Measurements from ENCODE around the gene FARSB. TPM values are rescaled to one million over a fixed set of nuclear protein-coding genes. Genes with fewer than 3 reads are reported as not detected.

The FARSB gene
- total RNA-seq, 1 experiment from 2014 or later: 50.7 TPM

- TF ChIP-seq ELF1 (IDR thresholded peaks at IDR 0.05; ENCODE audit: borderline replicate concordance, low read depth) (no peak), ZNF274 (IDR thresholded peaks at IDR 0.05; ENCODE audit: low read depth, low read length) (no peak), EZH2phosphoT487 (IDR thresholded peaks at IDR 0.05; ENCODE audit: borderline replicate concordance) (no peak), REST (IDR thresholded peaks at IDR 0.05; ENCODE audit: low read depth) (no peak), JUND (IDR thresholded peaks at IDR 0.05) (no peak), CEBPB (IDR thresholded peaks at IDR 0.05; ENCODE audit: low read depth) (no peak), TCF7L2 (IDR thresholded peaks at IDR 0.05; ENCODE audit: borderline replicate concordance, extremely low read depth, insufficient read depth, insufficient read length) (no peak), CBX3 (IDR thresholded peaks at IDR 0.05; ENCODE audit: low read depth) (no peak), FOSL1 (IDR thresholded peaks at IDR 0.05; ENCODE audit: low read depth) (no peak), EZH2 (IDR thresholded peaks at IDR 0.05) (no peak), CTCF (IDR thresholded peaks at IDR 0.05 in 2 of 3, conservative IDR thresholded peaks at IDR 0.05 in 1 of 3; ENCODE audit: borderline replicate concordance in 1 of 3, insufficient read depth in 1 of 3, low read depth in 2 of 3, low read length in 2 of 3) (no peak), RAD21 (IDR thresholded peaks at IDR 0.05; ENCODE audit: low read depth) (no peak), ATF3 (IDR thresholded peaks at IDR 0.05) (no peak), POLR2A (IDR thresholded peaks at IDR 0.05; ENCODE audit: borderline replicate concordance, extremely low read depth, insufficient read depth, insufficient read length) (no peak)
- Histone ChIP-seq H3K27ac (ENCODE audit: low read depth, low read length) (no peak overlapping the region), H3K9ac (ENCODE audit: low read length) (no peak overlapping the region), H3K4me3 (replicated peaks in 1 of 2; ENCODE audit: low read depth in 1 of 2, low read length in 2 of 2) (no peak overlapping the region), H2AFZ (ENCODE audit: low read depth, low read length, poor library complexity, severe bottlenecking) (no peak overlapping the region), H3K36me3 (ENCODE audit: control insufficient read depth in 1 of 2, insufficient read depth in 2 of 2, low read length in 2 of 2) (peaks cover 15 to 30% of the 10 kb centered on the region in 2 experiments; a peak in 3 of 4 replicates), H3K79me2 (ENCODE audit: insufficient read depth, low read length) (peaks cover 85% of the 10 kb centered on the region), H4K20me1 (ENCODE audit: insufficient read depth) (peaks cover 4% of the 10 kb centered on the region; the same call in 1 of the 2 replicates), H3K4me1 (ENCODE audit: control insufficient read depth in 1 of 2, insufficient read depth in 2 of 2, low read length in 2 of 2) (no peaks in the 10 kb centered on the region), H3K9me3 (ENCODE audit: control insufficient read depth in 1 of 2, insufficient read depth in 1 of 2, low read depth in 1 of 2, low read length in 2 of 2) (no peaks in the 10 kb centered on the region), H3K27me3 (ENCODE audit: insufficient read depth, low read length) (no peaks in the 10 kb centered on the region), H3K9me2 (ENCODE audit: insufficient read depth) (no peaks in the 10 kb centered on the region), H3K4me2 (ENCODE audit: low read length) (no peak overlapping the region)
- no peak for DNase-seq (ENCODE audit: low read depth, low spot score)
- intact Hi-C loops (cut with micrococcal nuclease): no loop called here
- ChIA-PET CTCF (no interaction called here), POLR2A (no interaction called here), RAD21 (ENCODE audit: low non-redundant PET in 1 of 2, low total read pairs in 2 of 2, uncharacterized antibody in 2 of 2, unreplicated experiment in 2 of 2) (no interaction called here)
- BruUV-seq (replicated peaks): no TSS peak
- ATAC-seq: no peak
Observed at GRCh38 chr2:222646008-222646407, 9.9 kb downstream of the FARSB start.
